ENCODE data around the gene ZBTB5. TPM values are rescaled to one million over a fixed set of nuclear protein-coding genes. Genes with fewer than 3 reads are reported as not detected.

ZBTB5 gene
- total and polyA plus RNA-seq, 2 donors (not counting 3 experiments of a cell fraction or from before 2014, with no cell fraction given): 10.0 to 13.7 TPM

GRCh38 chr9:37408933-37409710 lies 56.1 kb downstream of the ZBTB5 start:
- Histone ChIP-seq H3K9ac (replicated peaks; ENCODE audit: extremely low read depth, insufficient read depth, low read length) (no peak overlapping the region), H3K4me2 (ENCODE audit: insufficient read depth, low read length) (no peak overlapping the region), H3K36me3 (ENCODE audit: control insufficient read depth in 2 of 2, extremely low read depth in 1 of 2, insufficient read depth in 2 of 2, low read length in 2 of 2) (no peaks in the 10 kb centered on the region), H3K4me3 (replicated peaks in 1 of 3; ENCODE audit: insufficient read depth in 1 of 3, low read depth in 1 of 3, low read length in 3 of 3) (no peak overlapping the region), H3K9me1 (replicated peaks; ENCODE audit: control insufficient read depth, extremely low read depth, insufficient read depth, low read length) (no peaks in the 10 kb centered on the region), H3K9me3 (replicated peaks; ENCODE audit: control insufficient read depth, insufficient read depth, low read length) (no peaks in the 10 kb centered on the region), H4K20me1 (replicated peaks; ENCODE audit: control insufficient read depth, extremely low read depth, insufficient read depth, low read length) (no peaks in the 10 kb centered on the region), H3K79me2 (ENCODE audit: control insufficient read depth, insufficient read depth, low read length) (no peaks in the 10 kb centered on the region), H3K4me1 (ENCODE audit: control insufficient read depth, extremely low read depth, insufficient read depth, low read length) (no peaks in the 10 kb centered on the region), H2AFZ (ENCODE audit: low read depth, low read length) (no peak overlapping the region), H3K27me3 (ENCODE audit: control insufficient read depth in 2 of 2, insufficient read depth in 2 of 2, low read length in 2 of 2) (peaks cover 2 to 15% of the 10 kb centered on the region in 2 experiments), H3K27ac (ENCODE audit: insufficient read depth, low read depth, low read length) (no peak overlapping the region)
- TF ChIP-seq POLR2A (IDR thresholded peaks at IDR 0.05; ENCODE audit: low read depth, low read length) (no peak), GATA2 (IDR thresholded peaks at IDR 0.05; ENCODE audit: insufficient read depth, insufficient read length, low read depth, low read length) (no peak), EZH2 (IDR thresholded peaks at IDR 0.05; ENCODE audit: borderline replicate concordance, low read depth, low read length, severe bottlenecking) (no peak), MAX (IDR thresholded peaks at IDR 0.05; ENCODE audit: insufficient read depth, insufficient read length) (no peak), POLR2AphosphoS5 (IDR thresholded peaks at IDR 0.05; ENCODE audit: insufficient read depth, low read depth, low read length) (no peak), CTCF (IDR thresholded peaks at IDR 0.05; ENCODE audit: extremely low read depth in 1 of 2, insufficient read depth in 1 of 2, low read depth in 1 of 2, low read length in 2 of 2) (no peak), JUN (IDR thresholded peaks at IDR 0.05; ENCODE audit: borderline replicate concordance, insufficient read depth, insufficient read length, low read depth) (no peak), MYC (IDR thresholded peaks at IDR 0.05; ENCODE audit: low read depth, low read length) (no peak), FOS (IDR thresholded peaks at IDR 0.05; ENCODE audit: borderline replicate concordance, insufficient read depth, low read length) (no peak)
- ChIA-PET POLR2A (no interaction called here), CTCF (interaction anchor here (0.7 kb wide), 1 partner anchor 413 kb away, joined by 3 read pairs; no protein-coding TSS in a partner anchor)
- BruUV-seq (replicated peaks): no TSS peak
- DNase-seq (ENCODE audit: low read depth, low spot score): no peak
- FAIRE-seq: no peak
- dilution Hi-C loops (cut with MboI; ENCODE audit: extremely low pct_ligation_motif_present, low sequenced_read_pairs) (no loop called here), intact Hi-C loops (cut with micrococcal nuclease) (no loop called here)

Measured in endothelial cell of umbilical vein (primary cell).